ENCODE results near the gene XRCC6. TPM values are rescaled to one million over a fixed set of nuclear protein-coding genes. Genes with fewer than 3 reads are reported as not detected.
"Not testable (repeated sequence)": the region's sequence is repeated elsewhere in the genome, so short reads cannot be mapped to it uniquely, and the experiment has no call there.

Gene XRCC6
- total RNA-seq, result 100 to 1,000 TPM; 247 to 254 TPM

DNA sequence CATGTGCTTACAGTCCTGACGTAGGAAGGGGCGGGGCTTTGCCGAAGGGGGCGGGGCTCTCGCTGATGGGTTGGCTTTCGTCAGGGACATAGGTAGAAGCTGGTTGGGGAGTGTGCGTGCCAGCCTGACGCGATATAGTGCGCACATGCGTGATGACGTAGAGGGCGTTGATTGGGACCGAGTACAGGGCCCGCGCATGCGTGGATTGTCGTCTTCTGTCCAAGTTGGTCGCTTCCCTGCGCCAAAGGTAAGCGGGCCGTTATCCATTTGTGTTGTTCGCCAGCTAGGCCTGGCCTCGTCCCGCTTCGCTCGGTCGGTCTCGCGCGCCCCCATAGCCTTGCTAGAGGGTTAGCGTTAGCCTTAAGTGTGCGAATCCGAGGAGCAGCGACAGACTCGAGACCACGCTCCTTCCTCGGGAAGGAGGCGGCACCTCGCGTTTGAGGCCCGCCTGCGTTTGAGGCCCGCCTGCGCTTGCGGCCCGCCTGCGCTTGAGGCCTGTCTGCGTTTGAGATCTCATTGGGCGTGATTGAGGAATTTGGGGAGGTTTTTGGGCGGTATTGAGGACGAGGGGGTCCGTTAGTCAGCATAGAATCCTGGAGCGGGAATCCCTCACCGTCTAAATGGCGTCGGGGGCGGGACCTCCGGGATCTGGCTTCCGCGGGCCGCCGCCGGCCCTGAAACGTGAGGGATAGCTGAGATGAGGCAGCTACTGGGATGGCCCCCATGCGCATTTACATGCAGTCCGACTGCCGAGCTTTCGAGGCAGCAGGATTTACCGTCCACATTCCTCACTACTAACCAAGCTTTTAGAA, at the start of gene XRCC6:
Gene XRCC6 (plus strand): TSS at position 197 of the 812 bp plus-strand sequence. CDS start 710 bp downstream, outside the sequence.
- DNase-seq (ENCODE audit: low spot score), result peak; percentile 100
- intact Hi-C loops (cut with DNase I), result loop anchor here (2.0 kb wide), 1 partner anchor 33 kb away; the partner anchor contains the start of gene PMM1

GRCh38 chr22:41571786-41572185, 49.3 kb upstream of the XRCC6 start:
- Histone ChIP-seq H3K36me3 (no peaks in the 10 kb centered on the region), H3K27me3 (replicated peaks; ENCODE audit: insufficient read depth) (no peaks in the 10 kb centered on the region), H3K4me1 (replicated peaks) (no peaks in the 10 kb centered on the region), H3K27ac (no peak overlapping the region), H3K9me3 (no peaks in the 10 kb centered on the region), H3K4me3 (no peak overlapping the region)
- DNase-seq (ENCODE audit: low spot score), result no peak
- TF ChIP-seq CTCF (IDR thresholded peaks at IDR 0.05), result no peak
- TF ChIP-seq POLR2A (IDR thresholded peaks at IDR 0.05), result no peak
- no peak for TF ChIP-seq POLR2AphosphoS5 (IDR thresholded peaks at IDR 0.05)
- intact Hi-C loops (cut with DNase I), result no loop called here
- WGBS, result 98% methylated on average over 14 of the region's 14 CpGs

More for the DNA sequence above, at the start of gene XRCC6:
- WGBS, result under 1% methylated on average over 69 of the region's 70 CpGs
- Histone ChIP-seq H3K4me3 (peak within 1 kb of the TSS; percentile 95 to 97), H3K27me3 (replicated peaks; ENCODE audit: insufficient read depth) (no peaks in the 10 kb centered on the region), H3K4me1 (replicated peaks) (peaks cover 5% of the 10 kb centered on the region), H3K27ac (peak within 1 kb of the TSS; percentile 96 to 99), H3K36me3 (peaks cover 0 to 7% of the 10 kb centered on the region in 2 donors), H3K9me3 (no peaks in the 10 kb centered on the region)
- TF ChIP-seq CTCF (IDR thresholded peaks at IDR 0.05) (peak in 1 of 4 experiments; percentile 6), POLR2A (IDR thresholded peaks at IDR 0.05) (peak; percentile 78), POLR2AphosphoS5 (IDR thresholded peaks at IDR 0.05) (peak; percentile 97)

DNA sequence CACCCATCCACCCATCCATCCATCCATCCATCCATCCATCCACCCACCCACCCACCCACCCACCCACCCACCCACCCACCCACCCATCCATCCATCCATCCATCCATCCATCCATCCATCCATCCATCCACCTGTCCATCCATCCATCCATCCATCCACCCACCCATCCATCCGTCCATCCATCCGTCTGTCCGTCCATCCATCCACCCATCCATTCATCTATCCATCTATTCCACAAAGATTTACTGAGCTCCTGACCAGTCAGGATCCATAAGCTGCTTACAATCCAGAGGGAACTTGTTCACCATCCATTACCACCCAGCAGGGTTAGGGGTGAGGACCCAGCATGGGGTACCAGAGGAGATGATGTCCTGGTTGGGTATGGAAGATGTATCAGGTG, 48.8 kb upstream of the XRCC6 start:
- WGBS, result 94% methylated on average over 3 of the region's 3 CpGs

DNA sequence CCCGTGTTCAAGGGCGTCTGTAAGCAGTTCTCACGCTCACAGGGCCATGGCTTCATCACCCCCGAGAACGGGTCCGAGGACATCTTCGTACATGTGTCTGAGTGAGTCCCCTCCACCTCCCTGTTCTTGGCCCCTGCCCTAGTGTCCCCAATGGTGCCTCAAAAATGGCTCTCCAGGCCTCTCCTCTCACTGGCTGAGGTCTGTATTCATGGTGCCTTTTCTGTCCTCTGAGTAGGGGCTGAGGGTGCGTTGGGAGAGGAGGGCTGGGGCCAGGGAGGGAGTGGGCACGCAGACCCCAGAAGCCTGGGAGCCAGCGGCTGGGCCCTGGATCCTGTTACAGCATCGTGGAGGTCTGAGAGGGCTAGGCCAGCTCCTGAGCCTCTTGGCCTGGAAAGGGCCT, 47.4 kb upstream of the XRCC6 start:
- intact Hi-C loops (cut with DNase I), result no loop called here
- no peak for DNase-seq (ENCODE audit: low spot score)
- H3K9me3 ChIP-seq, result no peaks in the 10 kb centered on the region
- 80% methylated on average over 11 of the region's 11 CpGs for WGBS
- TF ChIP-seq POLR2A (IDR thresholded peaks at IDR 0.05) (no peak), POLR2AphosphoS5 (IDR thresholded peaks at IDR 0.05) (no peak), CTCF (IDR thresholded peaks at IDR 0.05) (no peak)
- H3K27ac ChIP-seq, result no peak overlapping the region
- no peak overlapping the region for H3K4me3 ChIP-seq
- H3K36me3 ChIP-seq, result peaks cover 0 to 4% of the 10 kb centered on the region in 2 donors
- no peaks in the 10 kb centered on the region for H3K27me3 ChIP-seq (replicated peaks; ENCODE audit: insufficient read depth)
- no peaks in the 10 kb centered on the region for H3K4me1 ChIP-seq (replicated peaks)

More for the DNA sequence above, 48.8 kb upstream of the XRCC6 start:
- H3K4me1 ChIP-seq (replicated peaks); H3K27ac ChIP-seq; intact Hi-C loops (cut with DNase I); DNase-seq (ENCODE audit: low spot score); H3K9me3 ChIP-seq; H3K4me3 ChIP-seq; H3K27me3 ChIP-seq (replicated peaks; ENCODE audit: insufficient read depth); H3K36me3 ChIP-seq: not testable (repeated sequence)

DNA sequence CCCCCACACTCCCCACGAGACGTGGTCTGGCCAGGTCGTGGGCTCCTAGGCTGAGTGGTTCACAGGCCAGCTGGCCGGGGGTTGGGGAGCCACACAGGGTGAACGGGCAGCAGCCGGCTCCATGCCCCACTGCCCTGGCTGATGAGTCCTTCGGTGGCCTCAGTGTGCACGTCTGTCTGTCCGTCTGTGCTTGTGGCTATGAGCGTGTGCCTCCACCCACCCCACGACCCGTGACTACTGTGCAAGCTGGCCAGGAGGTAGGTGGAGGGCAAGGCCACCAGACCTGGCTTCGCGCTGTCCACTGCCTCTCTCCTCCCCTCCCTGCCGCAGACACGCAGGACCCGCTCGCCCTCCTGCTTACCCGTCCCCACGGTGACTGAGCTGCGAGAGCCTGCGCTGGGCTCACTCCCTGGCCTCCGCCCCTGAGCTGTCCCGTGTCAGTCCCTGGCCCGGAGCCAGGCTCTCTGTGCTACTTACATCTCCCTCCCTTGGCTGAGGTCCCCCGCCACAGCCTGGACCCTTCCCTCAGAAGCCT, 46.2 kb upstream of the XRCC6 start:
- no peak for DNase-seq (ENCODE audit: low spot score)
- TF ChIP-seq POLR2AphosphoS5 (IDR thresholded peaks at IDR 0.05) (no peak), CTCF (IDR thresholded peaks at IDR 0.05) (no peak), POLR2A (IDR thresholded peaks at IDR 0.05) (no peak)
- intact Hi-C loops (cut with DNase I), result no loop called here
- H3K27me3 ChIP-seq (replicated peaks; ENCODE audit: insufficient read depth), result no peaks in the 10 kb centered on the region
- no peak overlapping the region for H3K4me3 ChIP-seq
- H3K4me1 ChIP-seq (replicated peaks), result no peaks in the 10 kb centered on the region
- 64% methylated on average over 26 of the region's 26 CpGs for WGBS
- no peaks in the 10 kb centered on the region for H3K9me3 ChIP-seq
- H3K27ac ChIP-seq, result no peak overlapping the region
- peaks cover 4% of the 10 kb centered on the region in 2 donors for H3K36me3 ChIP-seq

Measured in prostate gland (tissue), 2 donors.